HG03439 (cell line): ENCODE results near the gene CTDSP1.

ENCODE experiments used
- ATAC-seq: cut with Tn5 transposase; IDR thresholded peaks from one replicate; pipeline ENCODE4 v1.9.1; 2021; ENCODE audit warnings: mild to moderate bottlenecking, moderate library complexity; ENCODE audit not compliant: unreplicated experiment

The CTDSP1 gene

DNA sequence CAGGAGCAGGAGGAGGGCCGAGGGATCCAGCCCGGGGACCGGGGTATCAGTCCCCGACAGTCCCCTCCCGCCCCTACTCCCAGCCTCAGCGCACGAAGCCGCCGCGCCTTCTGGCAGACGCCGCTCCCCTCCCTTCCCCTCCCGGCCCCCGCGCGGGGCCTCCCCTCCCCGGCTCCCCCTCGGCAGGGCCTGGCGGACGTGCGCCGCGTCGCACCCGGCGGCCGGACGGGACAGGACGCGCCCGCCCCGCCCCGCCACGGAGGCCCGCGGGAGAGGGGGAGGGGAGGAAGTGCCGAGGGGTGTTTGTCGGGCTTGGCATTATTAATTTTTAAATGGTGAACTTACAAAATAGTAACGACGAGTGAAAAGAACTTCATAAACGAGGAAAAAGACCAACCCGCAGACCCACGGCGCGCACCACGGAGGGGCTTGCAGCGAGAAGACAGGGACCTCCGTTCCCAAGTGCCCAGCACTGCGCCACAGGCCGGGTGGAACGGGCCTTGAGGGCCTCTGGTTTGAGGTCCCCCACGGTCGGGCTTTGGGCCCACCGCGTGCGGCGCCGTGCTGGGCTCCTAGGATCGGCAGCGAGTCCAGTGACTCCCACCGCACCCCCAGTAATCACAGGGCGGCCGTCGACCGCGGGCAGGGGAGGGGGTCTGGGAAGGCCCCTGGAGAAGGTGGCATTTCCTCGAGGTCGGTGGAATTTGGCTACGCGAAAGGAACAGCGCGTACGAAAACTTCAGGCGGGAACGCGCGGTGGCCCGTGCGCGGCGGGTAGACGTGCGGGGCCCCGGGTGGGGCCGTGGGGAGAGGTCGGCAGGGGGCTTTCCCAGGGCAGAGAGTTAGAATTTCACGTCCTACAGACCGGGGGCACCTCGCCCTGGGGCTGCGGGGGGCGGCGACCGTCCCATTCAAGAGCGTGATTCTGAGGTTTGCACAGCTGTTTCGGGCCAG is 954 bp upstream of the CTDSP1 start:
- peak; percentile 1 for ATAC-seq

DNA sequence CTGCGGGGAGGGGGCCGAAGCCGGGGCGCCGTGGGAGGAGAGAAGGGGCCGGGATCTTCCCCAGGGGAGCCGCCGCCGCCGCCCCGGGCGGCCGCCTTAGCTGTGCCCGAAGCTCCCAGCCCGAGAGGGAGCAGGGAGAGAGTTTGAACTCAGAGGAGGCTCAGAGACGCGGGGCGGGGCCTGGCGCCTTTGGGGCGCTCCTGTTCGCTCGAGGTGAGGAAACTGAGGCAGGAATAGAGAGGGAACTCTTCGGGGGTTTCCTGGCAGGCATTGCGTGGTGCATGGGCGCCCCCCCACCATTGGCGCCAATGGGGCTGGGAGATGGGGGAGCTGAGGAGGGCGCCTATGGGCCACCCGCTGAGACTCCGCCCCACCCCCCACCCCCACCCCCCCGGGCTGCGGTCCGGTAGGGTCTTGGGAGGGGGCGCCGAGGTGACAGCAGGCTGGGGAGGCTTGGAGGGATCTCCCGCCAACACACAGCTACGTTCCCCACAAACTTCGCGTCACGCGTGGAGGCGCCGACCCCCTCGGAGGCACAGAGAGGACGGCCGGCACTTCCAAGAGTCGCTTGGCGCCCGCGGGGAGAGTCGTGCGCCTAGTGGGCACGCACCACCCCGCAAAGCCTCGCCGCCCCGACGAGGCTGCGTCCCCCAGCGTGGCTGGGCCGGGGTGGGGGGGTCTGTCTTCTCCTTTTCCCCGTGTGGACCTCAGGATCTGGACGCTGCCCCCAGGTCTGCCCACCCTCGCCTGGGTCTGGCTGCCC is 680 bp downstream of the CTDSP1 start:
- ATAC-seq: no peak

GRCh38 chr2:218400930-218401881 is 1.5 kb downstream of the CTDSP1 start:
- no peak for ATAC-seq

GRCh38 chr2:218401890-218402289 is 2.2 kb downstream of the CTDSP1 start:
- ATAC-seq: no peak

- ATAC-seq: no peak
These were observed 2.8 kb downstream of the CTDSP1 start for GRCh38 chr2:218402491-218402901.

DNA sequence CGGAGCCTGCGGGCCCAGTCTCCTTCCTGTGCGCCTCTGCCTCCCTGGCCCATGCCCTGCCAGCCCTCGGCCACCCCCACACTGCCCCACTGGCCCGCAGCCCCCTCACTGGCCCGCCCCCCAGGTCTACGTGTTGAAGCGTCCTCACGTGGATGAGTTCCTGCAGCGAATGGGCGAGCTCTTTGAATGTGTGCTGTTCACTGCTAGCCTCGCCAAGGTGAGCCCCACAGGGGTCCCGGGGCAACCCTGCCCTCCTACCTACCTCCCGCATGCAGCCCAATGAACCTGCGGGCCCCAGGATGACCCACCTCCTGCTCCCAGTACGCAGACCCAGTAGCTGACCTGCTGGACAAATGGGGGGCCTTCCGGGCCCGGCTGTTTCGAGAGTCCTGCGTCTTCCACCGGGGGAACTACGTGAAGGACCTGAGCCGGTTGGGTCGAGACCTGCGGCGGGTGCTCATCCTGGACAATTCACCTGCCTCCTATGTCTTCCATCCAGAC is 3.3 kb downstream of the CTDSP1 start:
- no peak for ATAC-seq

- ATAC-seq: no peak
These were observed 4.1 kb downstream of the CTDSP1 start for GRCh38 chr2:218403810-218404209.

GRCh38 chr2:218404351-218405085 is 4.8 kb downstream of the CTDSP1 start:
- no peak for ATAC-seq

GRCh38 chr2:218405086-218405745 is 5.5 kb downstream of the CTDSP1 start:
- ATAC-seq: no peak

DNA sequence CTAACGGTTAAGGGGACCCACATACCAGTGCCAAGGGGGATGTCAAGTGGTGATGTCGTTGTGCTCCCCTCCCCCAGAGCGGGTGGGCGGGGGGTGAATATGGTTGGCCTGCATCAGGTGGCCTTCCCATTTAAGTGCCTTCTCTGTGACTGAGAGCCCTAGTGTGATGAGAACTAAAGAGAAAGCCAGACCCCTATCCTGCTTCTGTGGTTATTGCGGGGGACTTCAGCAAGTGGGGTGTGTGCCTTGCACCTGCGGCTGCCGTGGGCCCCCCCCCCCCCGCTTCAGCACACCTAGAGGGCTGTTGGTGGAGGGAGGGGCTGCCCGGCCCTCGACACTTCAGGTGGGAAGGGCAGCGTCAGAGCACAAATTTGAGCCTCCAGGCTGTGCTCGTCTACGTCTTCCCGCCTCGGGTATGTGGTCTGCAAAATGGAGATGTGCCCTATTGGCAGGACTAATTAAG is 6.1 kb downstream of the CTDSP1 start:
- peak; percentile 13 for ATAC-seq

DNA sequence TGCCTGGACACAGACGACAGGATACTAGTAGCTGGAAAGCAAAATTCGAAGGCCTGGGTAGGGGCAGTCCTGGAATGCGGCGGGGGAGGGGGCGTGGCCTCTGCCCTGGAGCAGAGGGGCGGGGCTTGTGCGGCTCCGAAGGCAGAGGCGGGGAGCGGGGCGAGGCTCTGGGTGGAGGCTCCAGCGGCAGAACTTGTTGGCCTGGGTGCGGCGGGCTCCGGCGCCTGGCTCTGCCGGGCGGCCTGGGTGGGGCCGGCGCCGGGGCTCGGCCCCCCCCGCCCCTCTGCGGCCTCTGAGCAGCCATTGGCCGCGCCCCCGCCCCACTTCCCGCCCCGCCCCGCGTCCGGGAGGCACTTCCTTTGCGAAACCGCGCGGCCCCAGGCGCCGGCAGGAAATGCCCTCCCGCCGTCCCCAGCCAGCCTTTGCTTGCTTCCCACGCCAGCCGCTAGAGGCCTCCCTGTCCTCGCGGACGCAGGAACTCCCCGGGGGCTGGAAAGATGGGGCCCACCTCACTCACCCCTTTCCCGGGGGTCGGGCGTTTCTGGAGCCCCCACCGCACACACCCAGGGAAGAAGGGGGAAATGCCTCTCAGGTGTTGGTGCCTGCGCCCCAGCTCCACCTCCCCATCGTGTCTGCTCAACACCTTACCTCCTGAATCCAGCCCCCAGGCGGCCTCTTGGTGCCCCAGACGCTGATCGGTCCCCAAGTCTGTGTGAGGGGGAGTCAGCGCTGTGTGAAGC is 6.7 kb downstream of the CTDSP1 start:
- ATAC-seq: peak; percentile 65

GRCh38 chr2:218406949-218407618 is 7.4 kb downstream of the CTDSP1 start:
- ATAC-seq: no peak

- no peak for ATAC-seq
These were observed 8.0 kb downstream of the CTDSP1 start for GRCh38 chr2:218407717-218408116.

GRCh38 chr2:218418321-218418716 is 18.7 kb downstream of the CTDSP1 start:
- ATAC-seq: no peak

- ATAC-seq: no peak
These were observed 19.2 kb downstream of the CTDSP1 start, which contains the start of gene VIL1 for GRCh38 chr2:218418717-218419458. Gene VIL1 (plus strand): TSS chr2:218419123. CDS start chr2:218423779, 4,656 bp downstream.

DNA sequence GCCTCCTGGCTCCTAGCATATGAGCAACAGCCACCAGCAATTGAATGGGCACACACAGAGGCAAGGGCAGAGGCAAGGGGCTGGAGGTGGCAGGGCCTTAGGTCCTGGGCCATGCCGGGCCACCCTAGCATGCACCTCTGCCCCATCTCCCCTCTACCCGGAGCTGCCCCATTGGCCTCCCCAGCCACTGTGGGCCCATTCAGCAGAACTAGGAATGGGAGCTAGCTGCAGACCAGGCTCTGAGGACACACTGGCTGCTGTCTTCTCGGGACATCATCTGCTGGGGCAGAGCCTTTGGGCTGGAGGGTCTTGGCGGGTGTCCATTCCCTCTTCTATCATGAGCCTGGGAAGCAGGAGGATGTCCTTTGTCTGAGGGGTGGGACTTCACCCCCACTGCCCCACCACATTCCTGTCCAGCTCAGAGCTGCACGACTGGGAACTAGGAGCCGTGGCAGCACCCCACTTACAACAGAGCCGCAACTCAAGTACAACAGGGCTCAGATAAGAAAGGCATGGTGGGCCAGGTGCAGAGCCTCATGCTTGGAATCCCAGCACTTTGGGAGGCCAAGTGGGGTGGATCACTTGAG is 20.1 kb downstream of the CTDSP1 start:
- no peak for ATAC-seq

DNA sequence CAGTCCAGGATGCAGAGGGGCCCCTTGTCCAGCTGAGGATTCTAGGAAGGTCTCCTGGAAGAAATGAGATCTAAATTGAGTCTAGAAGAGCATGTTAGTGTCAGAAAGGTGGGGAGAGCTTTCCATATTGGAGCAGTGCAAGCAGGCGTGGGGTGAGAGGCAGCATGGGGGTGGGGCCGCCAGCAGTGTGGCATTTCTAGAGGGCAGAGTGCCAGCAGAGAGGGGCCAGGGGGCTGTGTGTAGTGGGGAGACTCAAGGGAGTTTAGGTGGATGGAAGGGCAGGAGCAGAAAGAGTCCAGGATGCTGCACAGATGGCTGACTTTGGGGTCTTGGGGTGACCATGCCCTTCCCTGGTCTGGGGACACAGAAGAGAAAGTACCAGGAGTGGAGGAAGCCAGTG is 21.4 kb downstream of the CTDSP1 start:
- ATAC-seq: no peak
